IMR-90 (cell line): ENCODE data around the gene GPX5. TPM values are rescaled to one million over a fixed set of nuclear protein-coding genes. Genes with fewer than 3 reads are reported as not detected.

ENCODE experiments used
- ATAC-seq: fragments of 200-7000 bp; cut with Tn5 transposase; 2 replicates; pipeline ENCODE4 v1.9.1; 2020; ENCODE audit warnings: low read depth, mild to moderate bottlenecking, moderate library complexity
- BruUV-seq: library from RNA; stranded (reverse); fragments of 400-500 nt; replicated peaks from 2 replicates; lab custom pipeline; 2021; lab: Mats Ljungman, UMichigan
- CTCF ChIA-PET: fragments of 300-600 bp; formaldehyde crosslinking; extraction: SDS; loops from one replicate; lab custom pipeline; 2021; ENCODE audit warnings: antibody characterized with exemption; lab: Yijun Ruan, JAX
- POLR2A ChIA-PET: fragments of 300-600 bp; sonication (Branson Sonifier 250); formaldehyde crosslinking; loops from one replicate; lab custom pipeline; 2022; ENCODE audit warnings: antibody characterized with exemption; ENCODE audit not compliant: unreplicated experiment; lab: Charles Lee
- DNase-seq: peaks from one replicate; pipeline ENCODE4 v3.0.0; 2013
- H2AFZ ChIP-seq: replicated peaks from 2 replicates; pipeline ENCODE3; 2013; ENCODE audit warnings: low read length, mild to moderate bottlenecking; ENCODE audit not compliant: poor library complexity
- H2AK5ac ChIP-seq: 2 replicates; pipeline ENCODE4 v1.6.1; 2013; ENCODE audit warnings: low read depth, low read length, inconsistent platforms
- H2AK9ac ChIP-seq: replicated peaks from 2 replicates; pipeline ENCODE3; 2013; ENCODE audit warnings: mild to moderate bottlenecking, low read depth, low read length, moderate library complexity; ENCODE audit not compliant: poor library complexity
- H2BK120ac ChIP-seq: 2 replicates; pipeline ENCODE4 v1.6.1; 2013; ENCODE audit warnings: low read depth, low read length, inconsistent platforms
- H2BK15ac ChIP-seq: 3 replicates; pipeline ENCODE4 v1.6.1; 2013; ENCODE audit warnings: low read depth, low read length, inconsistent platforms
- H2BK20ac ChIP-seq: 2 replicates; pipeline ENCODE4 v1.6.1; 2013; ENCODE audit warnings: low read depth, mild to moderate bottlenecking, inconsistent platforms, low read length, moderate library complexity
- H2BK5ac ChIP-seq: 2 replicates; pipeline ENCODE4 v1.6.1; 2013; ENCODE audit warnings: mild to moderate bottlenecking, low read depth, low read length, inconsistent platforms; ENCODE audit not compliant: poor library complexity, severe bottlenecking
- H3K14ac ChIP-seq: replicated peaks from 2 replicates; pipeline ENCODE4 v1.6.1; 2013; ENCODE audit warnings: low read depth, low read length, inconsistent platforms
- H3K18ac ChIP-seq: 2 replicates; pipeline ENCODE4 v1.6.1; 2013; ENCODE audit warnings: low read depth, low read length, control low read depth
- H3K23ac ChIP-seq: 2 replicates; pipeline ENCODE4 v1.6.1; 2013; ENCODE audit warnings: low read depth, low read length, inconsistent platforms
- H3K27ac ChIP-seq: 2 replicates; pipeline ENCODE4 v1.5.1; 2013; ENCODE audit warnings: mild to moderate bottlenecking, control low read depth, low read length; ENCODE audit not compliant: insufficient read depth
- H3K27me3 ChIP-seq: 2 replicates; pipeline ENCODE4 v1.6.1; 2013; ENCODE audit warnings: low read length; ENCODE audit not compliant: control insufficient read depth, insufficient read depth
- H3K36me3 ChIP-seq: 2 replicates; pipeline ENCODE4 v1.6.1; 2013; ENCODE audit warnings: low read length, mixed read lengths; ENCODE audit not compliant: control insufficient read depth, insufficient read depth
- H3K4ac ChIP-seq: 2 replicates; pipeline ENCODE4 v1.6.1; 2013; ENCODE audit warnings: low read depth, low read length, inconsistent platforms
- H3K4me1 ChIP-seq: 2 replicates; pipeline ENCODE4 v1.6.1; 2013; ENCODE audit warnings: low read length, mixed read lengths; ENCODE audit not compliant: control insufficient read depth, insufficient read depth
- H3K4me2 ChIP-seq: 2 replicates; pipeline ENCODE4 v1.6.1; 2013; ENCODE audit warnings: low read depth, mild to moderate bottlenecking, control low read depth, low read length, moderate library complexity
- H3K4me3 ChIP-seq: 2 replicates; pipeline ENCODE4 v1.5.1; 2013; ENCODE audit warnings: low read depth, mild to moderate bottlenecking, control low read depth, low read length, moderate library complexity; ENCODE audit not compliant: insufficient read depth
- H3K56ac ChIP-seq: 2 replicates; pipeline ENCODE4 v1.6.1; 2013; ENCODE audit warnings: low read length, inconsistent platforms; ENCODE audit not compliant: insufficient read depth; ENCODE audit errors: extremely low read depth
- H3K79me1 ChIP-seq, 2 experiments: 2 replicates each; pipeline ENCODE4 v1.6.1; 2013; ENCODE audit warnings: low read length in 2 of 2, inconsistent platforms in 1 of 2, low read depth in 1 of 2
- H3K9ac ChIP-seq: 2 replicates; pipeline ENCODE4 v1.6.1; 2013; ENCODE audit warnings: low read depth, low read length, control low read depth
- H3K9me1 ChIP-seq: 2 replicates; pipeline ENCODE4 v1.6.1; 2013; ENCODE audit warnings: low read length, inconsistent platforms; ENCODE audit not compliant: insufficient read depth
- H3K9me3 ChIP-seq: 2 replicates; pipeline ENCODE4 v1.6.1; 2013; ENCODE audit warnings: low read length; ENCODE audit not compliant: control insufficient read depth, insufficient read depth
- H4K20me1 ChIP-seq: 2 replicates; pipeline ENCODE4 v1.6.1; 2013; ENCODE audit warnings: low read length, inconsistent platforms; ENCODE audit not compliant: insufficient read depth
- H4K5ac ChIP-seq: 2 replicates; pipeline ENCODE4 v1.6.1; 2013; ENCODE audit warnings: mild to moderate bottlenecking, low read depth, low read length, control low read depth
- H4K8ac ChIP-seq, 2 experiments: 2 replicates each; pipeline ENCODE4 v1.6.1; 2013; ENCODE audit warnings: low read depth in 2 of 2, low read length in 2 of 2, control low read depth in 1 of 2, inconsistent platforms in 1 of 2
- H4K91ac ChIP-seq: 2 replicates; pipeline ENCODE4 v1.6.1; 2013; ENCODE audit warnings: low read depth, low read length, inconsistent platforms; ENCODE audit not compliant: insufficient read depth
- CHD1 ChIP-seq: IDR thresholded peaks from 2 replicates; pipeline ENCODE4 v1.6.1; 2012; ENCODE audit warnings: low read depth, low read length, improper control_type of control experiment
- MAFK ChIP-seq: IDR thresholded peaks from 2 replicates; pipeline ENCODE4 v1.6.1; 2012; ENCODE audit warnings: low read depth, low read length, improper control_type of control experiment
- POLR2A ChIP-seq: IDR thresholded peaks from 2 replicates; pipeline ENCODE4 v1.6.1; 2012; ENCODE audit warnings: mild to moderate bottlenecking, low read depth, low read length
- WGBS, 2 experiments: methylation state at CpG; one replicate each; pipeline versions ENCODE4 v1.1.5 to v1.1.7; 2013; ENCODE audit warnings: missing lambda C conversion rate in 2 of 2; ENCODE audit not compliant: insufficient read length in 1 of 2; ENCODE audit errors: extremely low coverage in 2 of 2; 5-methylcytosine and 5-hydroxymethylcytosine counted together
- dilution Hi-C: fragments of 300-500 bp; cut with HindIII; formaldehyde crosslinking; loops from one replicate; pipeline ENCODE4 v1.14.3; 2018; ENCODE audit warnings: low sequenced_read_pairs; ENCODE audit not compliant: unreplicated experiment
- in situ Hi-C: fragments of 300-500 bp; cut with MboI; formaldehyde crosslinking; loops from 3 replicates; pipeline ENCODE4 v1.14.3; 2019; ENCODE audit warnings: low sequenced_read_pairs, inconsistent platforms, mixed read lengths
- intact Hi-C: fragments of 100-400 bp; cut with micrococcal nuclease; formaldehyde crosslinking; loops from 2 replicates; pipeline ENCODE4 v1.10.0; 2022
- polyA plus RNA-seq, 3 experiments: library from polyadenylated mRNA; depleted of rRNA; stranded (reverse); fragments of >200 nt; gene quantifications; 2 replicates each; pipeline ENCODE4 v1.2.3, GENCODE V29; 2012; ENCODE audit warnings: low replicate concordance in 1 of 3
- total RNA-seq: library from RNA; depleted of rRNA; stranded (reverse); fragments of >200 nt; gene quantifications from 2 replicates; pipeline ENCODE4 v1.2.3, GENCODE V29; 2012
- TF ChIP-seq, protein P1 (sequence below): conservative IDR thresholded peaks from 2 replicates; pipeline ENCODE4 v1.5.1; 2012; ENCODE audit warnings: mild to moderate bottlenecking, low read depth, low read length, improper control_type of control experiment

The GPX5 gene
- total and polyA plus RNA-seq, 2 of the 4 experiments (the other 2 are of a cell fraction): not detected

DNA sequence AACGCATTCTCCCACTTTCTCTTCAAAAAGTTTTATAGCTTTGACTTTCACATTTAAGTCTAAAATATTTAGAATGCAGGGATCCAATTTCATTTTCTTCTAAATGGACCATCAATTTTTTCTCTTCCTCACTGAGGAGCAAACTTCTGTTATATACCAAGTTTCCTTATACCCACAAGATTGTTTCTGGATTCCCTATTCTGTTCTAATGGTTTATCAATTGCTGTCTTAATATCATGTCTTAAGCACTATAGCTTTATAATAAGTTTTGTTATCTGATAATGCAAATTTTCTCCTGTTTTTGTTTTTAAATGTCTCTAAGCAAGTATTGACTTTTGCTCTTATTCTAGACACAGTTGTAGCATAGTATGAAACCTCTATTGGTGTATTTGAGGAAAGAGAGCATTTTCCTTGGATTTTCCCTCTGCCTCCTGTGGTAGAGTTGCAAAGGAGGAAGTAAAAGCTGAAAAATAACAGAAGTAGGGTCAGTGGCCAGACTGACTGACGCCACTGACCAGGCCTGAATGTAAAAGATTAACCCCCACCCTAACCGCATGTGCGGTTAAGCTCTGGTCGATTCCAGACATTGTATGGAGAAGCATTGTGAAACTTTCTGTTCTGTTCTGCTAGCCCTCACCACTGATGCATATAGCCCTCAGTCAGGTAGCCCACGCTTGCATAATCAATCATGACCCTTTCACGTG is 40.3 kb downstream of the GPX5 start:
- Histone ChIP-seq H3K27ac (no peak overlapping the region), H4K5ac (no peak overlapping the region), H4K91ac (no peak overlapping the region), H3K9ac (no peak overlapping the region), H3K4ac (no peak overlapping the region), H3K4me2 (no peak overlapping the region), H3K18ac (no peak overlapping the region), H2BK120ac (no peak overlapping the region), H3K23ac (no peak overlapping the region), H2AFZ (no peak overlapping the region), H2AK5ac (no peak overlapping the region), H3K4me3 (no peak overlapping the region), H3K56ac (no peak overlapping the region), H2BK20ac (no peak overlapping the region), H2AK9ac (no peak overlapping the region), H3K9me3 (no peaks in the 10 kb centered on the region), H3K27me3 (no peaks in the 10 kb centered on the region), H2BK5ac (no peak overlapping the region), H3K9me1 (no peaks in the 10 kb centered on the region), H3K4me1 (no peaks in the 10 kb centered on the region), H3K79me1 (no peaks in the 10 kb centered on the region), H3K14ac (no peak overlapping the region), H4K8ac (no peak overlapping the region), H2BK15ac (no peak overlapping the region), H3K36me3 (no peaks in the 10 kb centered on the region), H4K20me1 (no peaks in the 10 kb centered on the region)
- dilution Hi-C loops (no loop called here), in situ Hi-C loops (no loop called here), intact Hi-C loops (no loop called here)
- TF ChIP-seq MAFK: no peak
- no peak for TF ChIP-seq CHD1
- no peak for TF ChIP-seq POLR2A
- TF ChIP-seq, protein P1, sequence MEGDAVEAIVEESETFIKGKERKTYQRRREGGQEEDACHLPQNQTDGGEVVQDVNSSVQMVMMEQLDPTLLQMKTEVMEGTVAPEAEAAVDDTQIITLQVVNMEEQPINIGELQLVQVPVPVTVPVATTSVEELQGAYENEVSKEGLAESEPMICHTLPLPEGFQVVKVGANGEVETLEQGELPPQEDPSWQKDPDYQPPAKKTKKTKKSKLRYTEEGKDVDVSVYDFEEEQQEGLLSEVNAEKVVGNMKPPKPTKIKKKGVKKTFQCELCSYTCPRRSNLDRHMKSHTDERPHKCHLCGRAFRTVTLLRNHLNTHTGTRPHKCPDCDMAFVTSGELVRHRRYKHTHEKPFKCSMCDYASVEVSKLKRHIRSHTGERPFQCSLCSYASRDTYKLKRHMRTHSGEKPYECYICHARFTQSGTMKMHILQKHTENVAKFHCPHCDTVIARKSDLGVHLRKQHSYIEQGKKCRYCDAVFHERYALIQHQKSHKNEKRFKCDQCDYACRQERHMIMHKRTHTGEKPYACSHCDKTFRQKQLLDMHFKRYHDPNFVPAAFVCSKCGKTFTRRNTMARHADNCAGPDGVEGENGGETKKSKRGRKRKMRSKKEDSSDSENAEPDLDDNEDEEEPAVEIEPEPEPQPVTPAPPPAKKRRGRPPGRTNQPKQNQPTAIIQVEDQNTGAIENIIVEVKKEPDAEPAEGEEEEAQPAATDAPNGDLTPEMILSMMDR: no peak
- CTCF ChIA-PET: interaction anchor here (0.6 kb wide), 1 partner anchor 87 kb away, joined by 3 read pairs; no protein-coding TSS in a partner anchor
- BruUV-seq: no TSS peak
- DNase-seq: no peak
- POLR2A ChIA-PET: no interaction called here
- WGBS, 2 experiments: 8% methylated on average over 2 of the region's 7 CpGs; no CpG with 5 or more reads in 1 of the 2 experiments
- ATAC-seq: no peak
